Fibroblast of lung (primary cell): ENCODE measurements around the gene MTHFD2L. TPM values are rescaled to one million over a fixed set of nuclear protein-coding genes. Genes with fewer than 3 reads are reported as not detected.

Experiments used
- DNase-seq, 2 donors: peaks; one replicate each; pipeline versions ENCODE4 v3.0.0 to v3.0.0-alpha.2; 2010; ENCODE audit warnings: low read depth in 2 of 2
- H2AFZ ChIP-seq: 2 replicates; pipeline ENCODE4 v1.5.1; 2012; ENCODE audit warnings: low read length, control low read depth, inconsistent platforms
- H3K27ac ChIP-seq: 2 replicates; pipeline ENCODE4 v1.5.1; 2011; ENCODE audit warnings: low read length, control low read depth; ENCODE audit not compliant: insufficient read depth
- H3K27me3 ChIP-seq: 2 replicates; pipeline ENCODE4 v1.5.1; 2011; ENCODE audit warnings: mild to moderate bottlenecking, low read length; ENCODE audit not compliant: control insufficient read depth, insufficient read depth
- H3K36me3 ChIP-seq: 2 replicates; pipeline ENCODE4 v1.5.1; 2011; ENCODE audit warnings: low read length; ENCODE audit not compliant: control insufficient read depth, insufficient read depth
- H3K4me1 ChIP-seq: 2 replicates; pipeline ENCODE4 v1.5.1; 2011; ENCODE audit warnings: low read length; ENCODE audit not compliant: control insufficient read depth, insufficient read depth; ENCODE audit errors: extremely low read depth
- H3K4me2 ChIP-seq: 2 replicates; pipeline ENCODE4 v1.5.1; 2011; ENCODE audit warnings: low read length, control low read depth; ENCODE audit not compliant: insufficient read depth; ENCODE audit errors: extremely low read depth
- H3K4me3 ChIP-seq, 4 experiments: fragments of 200-600 bp in 1 of 4; sonication (generic) in 1 of 4; replicated peaks in 1 of 4; 2 replicates each; pipeline ENCODE4 v1.5.1; 2011 to 2016; ENCODE audit warnings: low read length in 4 of 4, low read depth in 3 of 4, mild to moderate bottlenecking in 3 of 4, control low read depth in 2 of 4, inconsistent platforms in 1 of 4, mixed read lengths in 1 of 4; ENCODE audit not compliant: insufficient read depth in 1 of 4; ENCODE audit errors: control extremely low read depth in 1 of 4
- H3K79me2 ChIP-seq: 2 replicates; pipeline ENCODE4 v1.5.1; 2012; ENCODE audit warnings: mild to moderate bottlenecking, low read length, inconsistent platforms; ENCODE audit not compliant: control insufficient read depth, insufficient read depth
- H3K9ac ChIP-seq: 2 replicates; pipeline ENCODE4 v1.5.1; 2011; ENCODE audit warnings: mild to moderate bottlenecking, low read length, control low read depth; ENCODE audit not compliant: insufficient read depth
- H3K9me3 ChIP-seq: 2 replicates; pipeline ENCODE4 v1.5.1; 2012; ENCODE audit warnings: low read depth, low read length; ENCODE audit not compliant: control insufficient read depth, insufficient read depth
- H4K20me1 ChIP-seq: 2 replicates; pipeline ENCODE4 v1.5.1; 2011; ENCODE audit warnings: low read length; ENCODE audit not compliant: control insufficient read depth, insufficient read depth; ENCODE audit errors: extremely low read depth
- EZH2 ChIP-seq: IDR thresholded peaks from 2 replicates; pipeline ENCODE4 v1.5.1; 2012; ENCODE audit warnings: low read length, control low read depth, mild to moderate bottlenecking; ENCODE audit errors: missing control alignments
- polyA plus RNA-seq, 2 donors: library from polyadenylated mRNA; depleted of rRNA in 1 of 2; stranded (reverse) in 1 of 2; unstranded in 1 of 2; fragments of >200 nt; gene quantifications; 2 replicates each; pipeline ENCODE4 v1.2.1, GENCODE V29; 2011 to 2012; ENCODE audit warnings: missing spikeins in 1 of 2
- total RNA-seq: library from RNA; depleted of rRNA; stranded (reverse); fragments of >200 nt; gene quantifications from 2 replicates; pipeline ENCODE4 v1.2.1, GENCODE V29; 2014
- TF ChIP-seq, protein P1 (sequence below), 2 donors: IDR thresholded peaks in 1 of 2; conservative IDR thresholded peaks in 1 of 2; 1 replicate in 1 of 2; 2 replicates in 1 of 2; pipeline ENCODE4 v1.5.1; 2011 to 2012; ENCODE audit warnings: low read length in 2 of 2, control low read depth in 1 of 2, inconsistent platforms in 1 of 2, low read depth in 1 of 2, mild to moderate bottlenecking in 1 of 2

MTHFD2L gene
- total and polyA plus RNA-seq, 2 donors (not counting 1 experiment from before 2014, with no cell fraction given), result 4.4 to 13.0 TPM

DNA sequence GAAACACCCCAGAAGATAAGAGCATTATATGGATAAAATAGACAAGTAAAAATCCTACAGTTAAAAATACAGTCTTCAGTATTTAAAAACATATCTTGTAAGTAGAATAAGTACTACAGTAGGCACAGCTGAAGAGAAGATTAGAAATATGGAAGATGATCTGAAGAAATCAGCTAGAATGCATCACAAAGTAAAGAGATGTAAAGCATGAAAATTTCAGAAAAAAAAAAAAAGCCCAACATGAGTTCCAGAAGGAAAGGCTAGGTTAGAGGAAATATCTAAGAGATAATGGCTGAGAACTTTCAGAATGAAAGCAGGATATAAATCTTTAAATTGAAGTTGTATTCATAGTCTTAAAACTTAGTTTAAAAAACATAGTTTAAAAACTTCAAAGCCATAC, 171.4 kb downstream of the MTHFD2L start:
- Histone ChIP-seq H3K4me2 (no peak overlapping the region), H3K27ac (no peak overlapping the region), H2AFZ (no peak overlapping the region), H3K27me3 (no peaks in the 10 kb centered on the region), H3K9ac (no peak overlapping the region), H3K4me1 (no peaks in the 10 kb centered on the region), H3K9me3 (no peaks in the 10 kb centered on the region), H3K36me3 (no peaks in the 10 kb centered on the region), H3K79me2 (no peaks in the 10 kb centered on the region), H3K4me3 (no peak overlapping the region), H4K20me1 (no peaks in the 10 kb centered on the region)
- no peak for DNase-seq
- TF ChIP-seq, protein P1, sequence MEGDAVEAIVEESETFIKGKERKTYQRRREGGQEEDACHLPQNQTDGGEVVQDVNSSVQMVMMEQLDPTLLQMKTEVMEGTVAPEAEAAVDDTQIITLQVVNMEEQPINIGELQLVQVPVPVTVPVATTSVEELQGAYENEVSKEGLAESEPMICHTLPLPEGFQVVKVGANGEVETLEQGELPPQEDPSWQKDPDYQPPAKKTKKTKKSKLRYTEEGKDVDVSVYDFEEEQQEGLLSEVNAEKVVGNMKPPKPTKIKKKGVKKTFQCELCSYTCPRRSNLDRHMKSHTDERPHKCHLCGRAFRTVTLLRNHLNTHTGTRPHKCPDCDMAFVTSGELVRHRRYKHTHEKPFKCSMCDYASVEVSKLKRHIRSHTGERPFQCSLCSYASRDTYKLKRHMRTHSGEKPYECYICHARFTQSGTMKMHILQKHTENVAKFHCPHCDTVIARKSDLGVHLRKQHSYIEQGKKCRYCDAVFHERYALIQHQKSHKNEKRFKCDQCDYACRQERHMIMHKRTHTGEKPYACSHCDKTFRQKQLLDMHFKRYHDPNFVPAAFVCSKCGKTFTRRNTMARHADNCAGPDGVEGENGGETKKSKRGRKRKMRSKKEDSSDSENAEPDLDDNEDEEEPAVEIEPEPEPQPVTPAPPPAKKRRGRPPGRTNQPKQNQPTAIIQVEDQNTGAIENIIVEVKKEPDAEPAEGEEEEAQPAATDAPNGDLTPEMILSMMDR (conservative IDR thresholded peaks at IDR 0.05 in 1 of 2, IDR thresholded peaks at IDR 0.05 in 1 of 2; ENCODE audit: low read depth in 1 of 2, low read length in 2 of 2), result no peak
- no peak for TF ChIP-seq EZH2

DNA sequence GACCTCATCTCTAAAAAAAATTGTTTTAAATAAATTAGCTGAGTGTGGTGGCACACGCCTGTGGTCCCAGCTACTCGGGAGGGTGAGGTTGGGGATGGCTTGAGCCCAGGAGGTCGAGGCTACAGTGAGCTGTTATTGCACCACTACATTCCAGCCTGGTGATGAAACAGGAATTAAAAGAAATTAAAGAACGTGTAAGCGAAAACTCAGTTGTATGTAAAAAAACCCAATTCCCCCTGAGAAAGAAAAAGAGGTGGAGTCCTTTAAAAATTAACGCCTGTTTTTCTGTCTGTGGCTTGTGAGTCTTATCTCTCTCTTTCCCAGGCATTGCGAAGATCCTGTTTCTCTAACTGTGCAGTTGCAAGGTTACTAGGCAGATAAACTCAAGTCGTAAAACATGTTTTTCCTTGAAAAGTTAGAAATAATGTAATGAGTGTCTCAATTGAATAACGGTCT, 172.4 kb downstream of the MTHFD2L start:
- no peaks in the 10 kb centered on the region for H3K4me1 ChIP-seq
- no peak overlapping the region for H3K9ac ChIP-seq
- H3K36me3 ChIP-seq, result no peaks in the 10 kb centered on the region
- no peak overlapping the region for H3K4me3 ChIP-seq
- no peaks in the 10 kb centered on the region for H4K20me1 ChIP-seq
- no peak overlapping the region for H3K27ac ChIP-seq
- no peak overlapping the region for H3K4me2 ChIP-seq
- peak; percentile 5 to 44 for DNase-seq
- no peak overlapping the region for H2AFZ ChIP-seq
- H3K9me3 ChIP-seq, result no peaks in the 10 kb centered on the region
- no peaks in the 10 kb centered on the region for H3K79me2 ChIP-seq
- TF ChIP-seq EZH2, result no peak
- TF ChIP-seq, protein P1 (conservative IDR thresholded peaks at IDR 0.05 in 1 of 2, IDR thresholded peaks at IDR 0.05 in 1 of 2; ENCODE audit: low read depth in 1 of 2, low read length in 2 of 2), result no peak
- H3K27me3 ChIP-seq, result no peaks in the 10 kb centered on the region

DNA sequence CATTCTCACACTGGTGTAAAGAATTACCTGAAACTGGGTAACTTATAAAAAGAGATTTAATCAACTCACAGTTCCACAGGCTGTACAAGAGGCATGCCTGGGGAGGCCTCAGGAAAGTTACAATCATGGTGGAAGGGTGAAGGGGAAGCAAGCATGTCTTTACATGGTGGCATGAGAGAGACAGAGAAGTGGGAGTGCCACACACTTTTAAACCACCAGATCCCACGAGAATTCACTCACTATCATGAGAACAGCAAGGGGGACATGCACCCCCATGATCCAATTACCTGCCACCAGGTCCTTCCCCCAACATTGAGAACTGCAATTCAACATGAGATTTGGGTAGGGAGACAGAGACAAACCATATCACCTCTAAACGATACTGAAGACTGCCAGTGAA, 173.3 kb downstream of the MTHFD2L start:
- H4K20me1 ChIP-seq, result no peaks in the 10 kb centered on the region
- no peak overlapping the region for H3K9ac ChIP-seq
- H3K4me1 ChIP-seq, result no peaks in the 10 kb centered on the region
- DNase-seq, result no peak
- H3K9me3 ChIP-seq, result no peaks in the 10 kb centered on the region
- no peak overlapping the region for H2AFZ ChIP-seq
- H3K4me3 ChIP-seq, result no peak overlapping the region
- no peak overlapping the region for H3K4me2 ChIP-seq
- H3K27ac ChIP-seq, result no peak overlapping the region
- H3K36me3 ChIP-seq, result no peaks in the 10 kb centered on the region
- no peaks in the 10 kb centered on the region for H3K79me2 ChIP-seq
- TF ChIP-seq, protein P1 (conservative IDR thresholded peaks at IDR 0.05 in 1 of 2, IDR thresholded peaks at IDR 0.05 in 1 of 2; ENCODE audit: low read depth in 1 of 2, low read length in 2 of 2), result no peak
- no peak for TF ChIP-seq EZH2
- H3K27me3 ChIP-seq, result no peaks in the 10 kb centered on the region
